CD1c-positive myeloid dendritic cell (primary cell): Measurements from ENCODE around the gene CLEC2B.
"Not testable (repeated sequence)": the region's sequence is repeated elsewhere in the genome, so short reads cannot be mapped to it uniquely, and the experiment has no call there.

Experiments
- DNase-seq: peaks from one replicate; pipeline ENCODE4 v3.0.0-alpha.2; 2016; ENCODE audit errors: extremely low spot score

CLEC2B gene

DNA sequence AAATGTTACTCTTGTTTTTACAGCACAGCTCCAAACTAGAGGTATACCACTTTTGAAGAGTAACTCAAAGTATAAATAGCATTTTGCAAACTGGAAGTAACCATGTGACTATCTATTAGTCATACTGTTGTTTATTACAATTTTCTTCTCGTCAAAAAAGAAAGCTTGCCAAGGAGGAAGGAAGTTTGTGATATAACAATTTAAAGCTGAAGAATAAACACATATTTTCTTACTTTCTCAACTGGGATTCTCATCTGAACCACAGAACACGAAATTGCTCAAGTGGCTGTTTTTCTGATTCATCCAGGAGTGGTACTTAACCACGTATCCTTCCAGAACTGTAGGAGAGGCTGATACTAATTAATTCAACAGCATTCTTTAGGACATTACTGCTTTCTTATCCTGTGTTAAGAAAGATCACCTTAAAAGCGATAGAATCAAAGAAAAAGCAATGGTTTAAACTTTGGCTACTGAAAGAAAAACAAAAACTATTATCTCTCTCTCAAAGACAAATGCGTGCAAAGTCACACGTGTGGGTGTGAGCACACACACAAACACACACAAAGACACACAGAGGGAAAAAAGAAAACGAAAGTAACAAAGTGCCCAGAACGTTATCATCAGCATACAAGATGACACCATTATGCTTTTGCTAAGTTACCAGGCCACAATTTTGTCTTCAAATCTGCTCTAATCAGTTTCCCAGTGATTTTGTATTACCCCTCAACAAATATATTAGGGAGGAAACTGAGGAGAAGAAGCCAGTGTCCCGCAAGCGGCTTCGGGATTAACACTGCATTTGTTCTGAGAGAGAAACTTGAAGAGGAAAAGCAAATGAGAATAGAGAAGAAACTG is at the start of gene CLEC2B:
Gene CLEC2B (minus strand): TSS at position 48 of the 855 bp plus-strand sequence.
- DNase-seq = peak; percentile 81

DNA sequence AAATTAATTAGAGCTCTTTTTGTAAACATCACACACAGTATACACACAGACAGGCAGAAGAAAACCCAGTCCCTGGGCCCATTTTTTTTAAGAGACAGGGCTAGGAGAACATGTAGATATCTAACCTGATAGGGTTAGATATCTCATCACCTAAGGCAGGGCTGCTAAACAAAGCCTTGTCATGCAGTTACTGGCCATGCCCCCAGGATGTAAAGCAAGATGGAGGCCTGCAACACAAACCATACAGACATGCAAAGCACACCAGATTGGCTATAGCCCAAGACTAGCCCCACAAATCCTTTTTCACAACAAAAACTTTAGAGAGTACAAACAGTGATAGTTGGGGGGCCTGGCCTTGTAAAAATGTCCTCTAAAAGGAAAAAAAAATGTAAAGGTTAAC is 42.6 kb upstream of the CLEC2B start:
- no peak for DNase-seq

DNA sequence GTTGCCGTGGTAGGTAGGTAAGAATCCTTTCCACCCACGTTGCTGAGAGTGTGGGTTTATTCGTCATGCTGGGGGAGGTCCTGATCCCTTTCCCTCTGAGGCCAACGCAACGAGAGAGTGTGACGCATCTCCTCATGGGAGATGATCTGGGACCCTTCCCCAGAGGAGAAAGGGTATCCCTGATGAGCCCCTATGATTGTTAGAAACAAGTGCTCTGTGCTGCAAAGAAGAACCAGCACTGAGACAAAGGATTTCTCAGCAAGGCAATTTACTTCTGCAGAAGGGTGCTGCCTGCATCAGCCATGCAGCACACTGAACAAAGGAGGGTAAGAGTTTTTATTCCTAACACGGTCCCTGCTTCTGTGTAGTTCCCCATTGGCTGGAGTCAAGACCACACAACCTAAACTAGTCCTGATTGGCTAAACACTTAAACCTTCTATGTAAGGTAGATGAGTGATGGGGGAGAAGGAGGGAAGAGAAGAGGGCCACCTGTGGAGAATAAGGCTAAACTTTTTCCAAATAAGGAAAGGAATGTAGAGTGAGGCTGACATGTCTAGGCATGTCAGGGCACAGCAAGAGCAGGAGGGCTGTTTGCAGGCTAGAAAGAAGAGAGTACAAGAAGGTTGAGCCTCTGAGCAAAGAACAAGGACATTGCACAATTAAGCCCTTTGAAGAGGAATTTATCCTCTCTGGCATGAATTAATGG is 41.7 kb upstream of the CLEC2B start:
- no peak for DNase-seq

DNA sequence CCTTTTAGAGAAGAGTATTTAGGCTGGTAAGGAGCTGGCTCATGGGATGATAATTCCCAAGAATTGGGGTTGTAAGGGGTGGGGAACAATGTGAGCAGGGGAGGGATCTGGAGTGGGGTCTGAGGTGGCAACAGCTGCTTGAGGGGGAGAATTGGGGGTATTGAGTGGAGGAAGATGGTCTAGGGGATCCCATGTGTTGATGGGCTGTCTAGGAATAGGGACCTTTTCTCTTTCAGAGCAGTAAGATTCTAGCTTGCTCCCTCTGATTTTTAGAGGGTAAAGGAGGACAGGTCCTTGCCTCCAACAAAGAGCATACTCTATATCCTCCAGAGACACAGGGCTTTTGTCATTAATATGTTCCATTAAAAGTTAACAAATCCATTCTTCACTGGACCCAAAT is 40.6 kb upstream of the CLEC2B start:
- DNase-seq = no peak

DNA sequence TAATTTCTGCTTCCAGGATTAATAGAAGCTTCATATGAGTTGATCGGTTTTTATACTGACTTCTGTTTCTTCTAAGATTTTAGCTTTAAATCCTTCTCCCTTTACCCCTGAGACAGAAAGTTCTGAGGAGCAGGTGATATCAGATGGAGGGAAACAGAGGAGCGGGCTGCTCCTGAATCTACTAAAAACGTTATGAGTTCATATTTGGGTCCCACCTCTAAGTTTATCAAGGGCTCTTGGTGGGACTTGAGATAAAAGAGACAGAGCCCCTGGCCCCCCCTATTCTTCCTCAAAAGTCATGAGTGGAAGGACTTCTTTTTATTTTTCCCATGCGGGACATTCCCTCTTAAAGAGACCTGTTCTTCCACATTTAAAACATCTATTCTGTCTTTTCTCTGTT is 39.2 kb upstream of the CLEC2B start:
- DNase-seq = no peak

DNA sequence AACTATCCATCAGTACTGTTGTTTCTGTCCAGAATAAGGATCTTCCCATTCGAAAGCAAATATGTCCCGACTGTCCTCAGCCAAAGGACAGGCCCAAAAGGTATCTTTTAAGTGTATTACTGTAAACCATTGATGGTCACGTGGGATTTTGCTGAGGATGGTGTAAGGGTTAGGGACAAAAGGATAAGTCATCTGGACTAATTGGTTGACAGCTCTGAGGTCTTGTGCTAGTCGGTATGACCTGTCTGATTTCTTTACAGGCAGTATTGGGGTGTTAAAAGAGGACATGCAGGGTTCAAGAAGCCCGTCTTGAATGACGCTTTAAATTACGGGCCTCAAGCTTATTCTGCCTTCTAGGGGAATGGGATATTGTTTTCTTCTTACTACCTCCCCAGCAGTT is 38.6 kb upstream of the CLEC2B start:
- DNase-seq = no peak

DNA sequence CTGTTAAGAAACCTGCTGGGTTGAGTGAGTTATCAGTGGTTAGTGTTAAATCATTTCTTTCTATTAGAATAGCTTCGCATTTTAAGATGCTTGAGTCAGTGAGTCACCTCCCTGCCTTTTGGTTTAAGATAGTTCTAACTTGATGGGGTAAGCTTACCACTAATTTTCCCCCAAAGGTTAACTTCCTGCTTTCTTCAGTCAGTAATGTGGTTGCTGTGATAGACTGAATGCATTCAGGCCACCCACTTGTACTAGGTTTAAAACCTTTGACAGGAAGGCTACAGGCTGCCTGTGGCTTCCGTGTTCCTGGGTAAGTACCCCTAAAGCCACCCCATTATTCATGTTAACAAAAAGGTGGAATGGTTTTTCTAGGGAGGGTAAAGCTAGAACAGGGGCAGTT is 37.7 kb upstream of the CLEC2B start:
- peak; percentile 29 for DNase-seq

DNA sequence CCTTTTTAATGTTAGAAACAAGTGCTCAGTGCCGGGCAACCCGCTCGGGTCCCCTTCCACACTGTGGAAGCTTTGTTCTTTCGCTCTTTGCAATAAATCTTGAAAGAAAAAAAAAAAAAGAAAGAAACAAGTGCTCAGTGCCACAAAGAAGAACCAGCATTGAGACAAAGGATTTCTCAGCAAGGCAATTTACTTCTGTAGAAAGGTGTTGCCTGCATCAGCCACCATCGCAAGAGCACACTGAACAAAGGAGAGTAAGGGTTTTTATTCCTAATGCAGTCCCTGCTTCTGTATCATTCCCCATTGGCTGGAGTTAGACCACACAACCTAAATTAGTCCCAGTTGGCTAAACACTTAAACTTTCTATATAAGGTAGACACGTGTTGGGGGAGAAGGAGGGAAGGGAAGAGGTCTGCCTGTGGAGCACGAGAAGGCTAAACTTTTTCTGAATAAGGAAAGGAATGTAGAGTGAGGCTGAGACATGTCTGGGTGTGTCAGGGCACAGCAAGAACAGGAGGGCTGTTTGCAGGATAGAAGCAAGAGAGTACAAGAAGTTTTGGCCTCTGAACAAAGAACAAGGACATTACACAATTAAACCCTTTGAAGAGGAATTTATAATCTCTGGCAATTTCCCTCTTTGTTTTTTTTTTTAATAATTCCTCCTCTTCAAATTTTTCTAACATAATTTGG is 33.5 kb upstream of the CLEC2B start:
- no peak for DNase-seq

DNA sequence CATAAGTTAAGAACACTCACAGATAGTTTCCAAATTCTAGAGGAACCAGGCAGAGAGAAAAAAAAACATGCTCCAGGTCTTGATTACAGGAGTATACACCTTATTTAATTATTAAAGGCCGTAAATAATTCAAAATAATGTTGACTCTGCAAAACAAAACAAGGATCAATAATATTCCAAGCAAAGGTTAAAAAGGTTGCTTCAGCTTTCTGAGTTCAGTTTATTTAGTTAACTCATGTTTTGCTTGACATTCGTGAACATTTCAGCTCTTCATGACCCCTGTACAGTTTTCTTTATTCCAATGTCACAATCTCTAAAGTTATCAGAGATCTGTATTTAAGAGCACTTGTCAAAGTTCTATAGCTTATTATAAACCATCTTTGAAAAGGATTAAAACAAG is 31.8 kb upstream of the CLEC2B start:
- no peak for DNase-seq

DNA sequence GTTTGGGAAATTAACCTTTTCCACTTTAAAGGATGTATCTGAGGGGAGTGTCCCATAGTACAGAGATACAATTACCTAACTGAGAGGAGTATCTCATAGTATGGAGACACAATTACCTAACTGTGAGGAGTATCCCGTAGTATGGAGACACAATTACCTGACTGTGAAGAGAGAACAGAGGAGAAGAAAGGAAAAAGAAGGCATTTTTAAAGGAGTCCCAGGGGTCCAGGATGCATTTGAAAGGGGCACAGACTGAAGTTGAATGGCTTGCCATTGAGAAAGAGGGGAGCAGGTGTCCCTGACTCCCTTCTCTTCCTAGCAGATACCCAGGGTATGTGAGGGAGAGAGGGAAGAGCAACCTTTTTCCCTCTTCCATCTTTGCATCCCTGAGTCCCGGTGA is 30.1 kb upstream of the CLEC2B start:
- no peak for DNase-seq

DNA sequence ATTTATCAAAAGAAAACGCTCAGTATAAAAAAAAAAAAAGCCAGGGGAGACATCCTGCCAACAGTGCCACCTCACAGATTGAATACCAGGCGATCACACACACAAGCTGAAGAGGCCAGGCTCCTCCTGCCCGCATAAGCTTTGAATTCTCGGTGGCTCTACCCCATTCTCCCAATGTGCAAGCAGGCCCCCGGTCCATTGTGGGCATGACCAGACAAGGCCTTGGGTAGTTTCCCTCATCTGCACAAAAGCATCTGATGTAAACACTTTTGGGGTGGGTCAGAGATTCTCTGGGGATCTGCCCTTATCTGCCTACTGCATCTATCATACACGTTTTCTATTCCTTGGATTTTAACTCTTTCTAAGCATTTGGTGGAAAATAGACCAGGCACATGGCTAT is 28.4 kb upstream of the CLEC2B start:
- no peak for DNase-seq

DNA sequence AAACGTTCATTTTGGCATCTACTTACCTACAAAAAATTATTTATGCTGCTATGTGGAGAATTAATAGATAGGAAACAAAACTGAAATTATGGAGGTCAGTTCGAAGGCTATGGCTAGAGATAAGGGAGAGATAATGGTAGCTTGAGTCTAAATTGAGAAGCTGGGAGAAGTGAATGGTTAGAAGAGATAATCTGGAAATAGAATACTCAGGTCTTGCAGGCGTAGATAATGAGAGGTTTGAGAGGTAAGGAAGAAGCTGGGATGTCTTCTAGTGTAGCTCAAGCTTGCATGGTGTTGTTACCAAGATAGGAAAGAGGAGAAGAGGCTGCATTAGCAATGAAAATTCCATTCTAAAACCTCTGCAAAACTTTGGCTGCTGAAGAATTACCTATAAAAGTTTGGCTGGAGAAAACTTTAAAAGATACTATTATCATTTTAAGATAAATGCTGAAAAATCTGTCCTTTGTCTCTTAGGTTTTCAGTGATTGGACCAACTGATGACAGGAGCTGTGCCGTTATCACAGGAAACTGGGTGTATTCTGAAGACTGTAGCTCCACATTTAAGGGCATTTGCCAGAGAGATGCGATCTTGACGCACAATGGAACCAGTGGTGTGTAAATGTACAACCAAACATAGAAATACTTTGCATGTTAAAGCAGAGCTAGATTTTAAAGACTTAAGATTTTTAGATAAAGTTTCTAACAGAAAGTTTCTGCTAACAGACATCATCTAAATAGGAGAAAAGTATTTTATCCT is 26.2 kb upstream of the CLEC2B start:
- DNase-seq = no peak

DNA sequence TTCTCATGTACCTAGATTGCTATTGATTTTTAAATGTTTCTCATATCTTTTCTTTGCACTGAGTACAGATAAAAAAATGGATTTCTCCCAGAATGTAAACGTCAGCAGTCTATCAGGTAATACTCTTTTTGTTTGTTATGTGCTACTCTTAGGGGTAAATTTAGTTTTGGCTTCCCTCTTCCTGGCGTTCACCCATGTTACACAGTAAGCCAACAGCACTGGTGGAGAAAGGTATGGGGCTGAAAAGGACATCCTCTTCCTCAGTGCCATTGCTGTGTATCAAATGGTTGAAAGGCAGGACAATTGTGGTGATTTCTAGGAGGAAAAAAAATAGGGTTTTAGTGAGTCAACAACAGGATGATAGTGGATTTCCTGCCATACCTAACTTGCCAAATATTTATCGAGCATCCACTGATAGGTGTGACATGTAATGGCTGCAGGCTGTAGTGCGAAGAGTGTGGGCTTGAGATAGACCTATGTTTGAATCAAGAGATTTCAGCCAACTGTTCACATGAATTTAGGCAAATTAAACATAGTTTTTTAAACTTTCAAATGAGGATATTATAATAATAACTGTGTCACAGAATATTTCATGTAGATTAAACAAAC is 19.6 kb upstream of the CLEC2B start:
- DNase-seq = no peak

DNA sequence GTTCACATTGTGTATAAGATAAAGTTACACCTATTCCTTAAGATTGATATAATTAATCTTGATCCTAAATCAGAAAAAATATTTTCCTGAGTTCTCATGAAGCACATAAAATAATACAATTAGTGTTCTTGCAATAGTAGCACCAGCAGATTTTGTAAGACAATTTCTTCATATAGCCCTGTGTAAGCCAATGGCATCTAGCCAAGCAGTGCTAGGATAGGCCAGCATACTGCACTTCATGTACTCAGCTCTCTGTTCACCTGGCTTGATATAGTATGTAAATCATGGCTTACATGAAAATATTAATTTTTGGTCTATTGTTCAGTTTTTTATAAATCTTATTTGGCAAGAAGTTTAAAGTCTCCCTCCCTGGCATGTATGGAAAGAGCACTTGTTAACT is 14.0 kb upstream of the CLEC2B start:
- DNase-seq = no peak

DNA sequence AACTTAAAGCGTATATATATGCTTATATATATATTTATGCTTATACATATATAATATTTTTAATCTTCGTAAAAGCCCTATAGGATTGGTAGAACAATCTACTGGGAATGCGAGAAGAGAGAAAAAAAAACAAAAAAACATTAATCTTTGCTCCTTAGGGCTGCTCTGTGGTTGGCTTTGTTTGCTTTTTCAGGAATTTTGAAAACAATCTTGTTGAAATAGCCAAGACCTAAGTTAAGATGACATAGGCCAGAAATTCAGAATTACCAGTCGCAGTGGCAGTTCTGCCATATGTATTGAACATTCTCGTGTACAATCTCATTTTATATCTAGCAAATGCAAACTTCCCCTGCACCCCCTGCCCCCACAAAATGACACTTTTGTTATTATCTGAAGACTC is 12.8 kb upstream of the CLEC2B start:
- DNase-seq = no peak

DNA sequence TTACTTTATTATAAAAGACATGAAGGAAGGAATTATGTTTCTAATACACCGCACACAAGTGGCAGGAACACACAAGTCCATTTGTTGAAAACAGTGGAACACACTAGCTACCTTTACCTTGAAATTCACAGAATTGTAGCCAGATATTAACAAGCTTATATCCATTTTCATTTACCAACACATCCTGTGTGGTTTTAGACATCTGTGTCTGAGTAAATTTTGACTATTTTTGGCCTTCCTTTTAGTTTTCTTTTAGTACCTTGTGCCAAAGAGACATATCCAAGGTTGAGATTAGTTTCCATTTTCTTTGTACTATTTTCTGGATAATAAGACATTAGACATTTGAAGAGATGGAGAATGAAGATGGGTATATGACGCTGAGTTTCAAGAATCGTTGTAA is 12.1 kb upstream of the CLEC2B start, which contains the start of gene KLRF2:
Gene KLRF2 (plus strand): TSS at position 244 of the 400 bp plus-strand sequence. CDS start 107 bp downstream, at position 351.
- no peak for DNase-seq

DNA sequence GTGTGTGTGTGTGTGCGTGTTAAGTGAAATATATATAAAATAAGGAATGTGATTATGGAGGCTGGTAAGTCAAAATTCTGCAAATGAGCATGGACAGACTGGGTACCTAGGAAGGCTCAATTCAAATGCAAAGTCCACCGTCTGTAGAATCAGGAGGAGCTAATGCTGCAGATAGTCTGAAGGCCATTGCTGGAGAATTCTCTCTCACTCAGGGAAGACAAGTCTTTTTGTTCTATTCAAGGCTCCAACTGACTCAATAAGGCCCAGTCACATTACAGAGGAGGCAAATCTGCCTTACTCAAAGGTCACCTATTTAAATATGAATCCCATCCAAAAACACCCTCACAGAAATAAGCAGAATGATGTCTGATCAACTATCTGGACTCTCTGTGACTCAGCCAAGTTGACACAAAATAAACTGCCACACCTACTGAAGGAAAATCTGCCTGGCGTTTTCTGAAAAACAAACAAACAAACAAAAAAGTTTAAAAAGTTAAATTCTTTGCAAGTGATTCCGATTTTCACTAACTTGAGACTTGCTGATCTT is 11.5 kb upstream of the CLEC2B start:
- no peak for DNase-seq

DNA sequence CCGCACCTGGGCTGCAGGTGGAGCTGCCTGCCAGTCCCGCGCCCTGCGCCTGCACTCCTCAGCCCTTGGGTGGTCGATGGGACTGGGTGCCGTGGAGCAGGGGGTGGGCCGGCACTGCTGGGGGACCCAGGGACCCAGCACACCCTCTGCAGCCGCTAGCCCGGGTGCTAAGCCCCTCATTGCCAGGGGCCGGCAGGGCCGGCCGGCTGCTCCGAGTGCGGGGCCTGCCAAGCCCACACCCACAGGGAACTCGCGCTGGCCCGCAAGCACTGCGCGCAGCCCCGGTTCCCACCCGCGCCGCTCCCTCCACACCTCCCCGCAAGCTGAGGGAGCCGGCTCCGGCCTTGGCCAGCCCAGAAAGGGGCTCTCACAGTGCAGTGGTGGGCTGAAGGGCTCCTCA is 7.0 kb upstream of the CLEC2B start:
- not testable (repeated sequence) for DNase-seq

DNA sequence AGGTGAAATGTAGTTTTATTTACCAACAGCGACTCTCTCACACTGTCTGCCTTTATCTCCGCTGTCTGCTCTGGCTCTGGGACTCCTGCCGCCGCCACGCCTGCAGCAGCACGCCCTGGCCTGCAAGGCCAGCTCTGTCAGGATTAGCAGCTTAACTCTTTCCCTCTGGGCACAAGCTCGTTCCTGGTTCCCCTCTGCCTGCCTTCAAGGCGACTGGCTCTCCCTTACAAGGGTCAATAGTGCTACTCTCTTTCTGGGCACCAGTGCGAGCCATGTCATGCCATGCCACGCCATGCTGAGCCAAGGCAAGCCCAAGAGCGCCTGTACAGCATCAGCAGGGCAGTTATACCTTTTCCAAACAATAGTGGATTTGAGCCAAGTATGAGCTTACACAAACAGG is 3.6 kb upstream of the CLEC2B start:
- DNase-seq = no peak

DNA sequence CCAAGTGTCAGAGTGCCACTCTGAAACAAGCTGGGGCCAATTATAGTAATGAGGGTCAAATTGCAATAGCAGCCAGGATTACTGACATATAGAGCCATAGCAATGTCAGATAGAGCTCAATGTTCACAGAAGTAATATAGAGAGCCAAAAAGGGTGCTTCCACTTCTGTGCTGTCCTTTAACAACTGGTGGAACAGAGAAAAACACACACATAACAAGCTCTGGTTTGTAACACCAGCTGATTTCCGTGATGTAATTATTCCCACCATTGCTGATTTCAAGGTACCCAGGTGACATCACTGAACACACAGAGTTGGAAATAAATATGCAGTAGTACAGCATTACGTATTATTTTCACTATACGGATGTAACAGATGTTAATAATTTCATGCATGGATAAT is 3.0 kb upstream of the CLEC2B start:
- DNase-seq = no peak

DNA sequence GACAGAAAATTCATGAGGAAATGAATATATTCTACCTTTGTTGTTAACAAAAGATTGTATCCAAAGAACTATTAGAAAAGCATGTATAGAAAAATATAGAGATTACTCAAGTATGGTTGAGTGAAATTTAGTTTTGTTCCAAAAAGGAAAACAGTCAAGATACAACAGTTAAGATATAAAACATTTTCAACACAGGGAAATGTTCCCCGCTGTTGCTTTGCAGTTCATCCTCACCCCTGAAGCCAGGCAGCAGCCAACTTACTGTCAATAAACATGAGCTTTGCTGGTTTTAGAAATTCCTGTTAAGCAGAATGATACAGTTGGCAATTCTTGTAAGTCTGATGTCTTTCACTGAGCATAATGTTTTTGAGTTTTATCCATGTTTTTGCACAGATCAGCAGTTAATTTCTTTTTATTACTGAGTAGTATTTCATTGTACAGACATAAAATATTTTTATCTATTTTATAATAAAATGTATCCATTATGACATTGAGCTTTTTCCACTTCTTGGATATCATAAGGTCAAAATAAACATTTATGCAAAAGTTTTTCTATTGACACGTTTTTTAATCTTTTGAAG is 1.2 kb upstream of the CLEC2B start:
- peak; percentile 15 for DNase-seq
